GM21390 (cell line): Measurements from ENCODE around the gene LSS.
"Not testable (repeated sequence)": the region's sequence is repeated elsewhere in the genome, so short reads cannot be mapped to it uniquely, and the experiment has no call there.

Experiments
- ATAC-seq: cut with Tn5 transposase; IDR thresholded peaks from one replicate; pipeline ENCODE4 v1.9.1; 2021; ENCODE audit not compliant: unreplicated experiment

LSS gene

DNA sequence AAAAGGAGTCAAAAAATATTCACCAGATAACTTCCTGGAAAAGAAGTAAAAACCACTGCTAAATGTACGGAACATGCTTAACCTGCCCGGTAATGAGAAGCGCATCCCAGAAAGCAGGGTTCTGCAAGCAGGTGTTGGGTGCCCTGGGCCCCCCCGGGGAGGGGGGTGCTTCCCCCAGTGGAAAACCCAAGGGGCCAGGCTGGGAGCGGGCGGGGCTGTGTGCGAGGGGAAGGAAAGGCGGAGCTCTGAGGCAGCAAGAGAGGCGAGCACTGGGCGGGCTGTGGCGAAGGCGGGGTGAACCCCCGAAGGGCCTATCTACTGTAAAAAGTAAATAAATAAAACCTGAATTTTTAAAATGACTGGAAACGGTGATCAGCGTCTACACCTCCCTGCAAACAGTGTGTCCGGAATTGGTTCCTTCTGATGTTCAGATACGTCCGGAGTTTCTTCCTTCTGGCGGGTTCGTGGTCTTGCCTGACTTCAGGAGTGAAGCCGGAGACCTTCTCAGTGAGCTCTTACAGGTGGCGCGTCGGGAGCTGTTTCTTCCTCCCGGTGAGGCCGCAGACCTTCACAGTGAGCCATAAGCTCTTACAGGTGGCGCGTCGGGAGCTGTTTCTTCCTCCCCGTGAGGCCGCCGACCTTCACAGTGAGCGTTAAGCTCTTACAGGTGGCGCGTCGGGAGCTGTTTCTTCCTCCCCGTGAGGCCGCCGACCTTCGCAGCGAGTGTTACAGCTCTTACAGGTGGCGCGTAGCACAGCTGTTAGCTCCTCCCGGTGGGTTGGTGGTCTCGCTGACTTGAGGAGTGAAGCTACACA, 86.6 kb downstream of the LSS start:
- no peak for ATAC-seq

DNA sequence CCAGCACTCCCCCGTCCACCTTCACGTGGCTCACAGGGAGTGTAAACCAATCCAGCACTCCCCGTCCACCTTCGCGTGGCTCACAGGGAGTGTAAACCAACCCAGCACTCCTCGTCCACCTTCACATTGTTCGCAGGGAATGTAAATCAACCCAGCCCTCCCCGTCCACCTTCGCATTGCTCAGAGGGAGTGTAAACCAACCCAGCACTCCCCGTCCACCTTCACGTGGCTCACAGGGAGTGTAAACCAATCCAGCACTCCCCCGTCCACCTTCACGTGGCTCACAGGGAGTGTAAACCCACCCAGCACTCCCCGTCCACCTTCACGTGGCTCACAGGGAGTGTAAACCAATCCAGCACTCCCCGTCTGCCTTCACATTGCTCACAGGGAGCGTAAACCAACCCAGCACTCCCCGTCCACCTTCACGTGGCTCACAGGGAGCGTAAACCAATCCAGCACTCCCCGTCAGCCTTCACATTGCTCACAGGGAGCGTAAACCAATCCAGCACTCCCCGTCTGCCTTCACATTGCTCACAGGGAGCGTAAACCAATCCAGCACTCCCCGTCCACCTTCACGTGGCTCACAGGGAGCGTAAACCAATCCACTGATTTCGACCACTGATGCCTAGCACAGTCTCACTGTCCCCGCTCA, 88.1 kb downstream of the LSS start:
- not testable (repeated sequence) for ATAC-seq

DNA sequence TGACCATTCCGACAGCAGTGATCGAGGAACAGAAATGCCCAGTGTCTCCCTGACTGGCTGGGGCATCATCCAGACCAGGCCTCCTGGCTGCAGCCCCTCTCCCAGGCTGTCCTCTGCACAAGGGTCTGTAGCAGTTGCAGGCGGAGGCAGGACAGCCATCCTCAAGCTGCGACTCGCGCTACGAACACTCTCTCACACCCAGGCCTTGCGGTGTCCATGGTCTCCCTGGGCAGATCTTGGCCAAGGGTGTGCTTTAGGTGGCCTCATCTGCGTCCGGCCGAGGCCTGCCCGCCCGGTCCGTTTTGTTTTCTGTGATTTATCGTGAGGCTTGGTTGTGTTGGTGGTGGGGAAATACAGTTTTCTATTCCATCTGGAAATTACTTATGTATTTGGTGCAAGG, 88.9 kb downstream of the LSS start:
- ATAC-seq, result no peak

DNA sequence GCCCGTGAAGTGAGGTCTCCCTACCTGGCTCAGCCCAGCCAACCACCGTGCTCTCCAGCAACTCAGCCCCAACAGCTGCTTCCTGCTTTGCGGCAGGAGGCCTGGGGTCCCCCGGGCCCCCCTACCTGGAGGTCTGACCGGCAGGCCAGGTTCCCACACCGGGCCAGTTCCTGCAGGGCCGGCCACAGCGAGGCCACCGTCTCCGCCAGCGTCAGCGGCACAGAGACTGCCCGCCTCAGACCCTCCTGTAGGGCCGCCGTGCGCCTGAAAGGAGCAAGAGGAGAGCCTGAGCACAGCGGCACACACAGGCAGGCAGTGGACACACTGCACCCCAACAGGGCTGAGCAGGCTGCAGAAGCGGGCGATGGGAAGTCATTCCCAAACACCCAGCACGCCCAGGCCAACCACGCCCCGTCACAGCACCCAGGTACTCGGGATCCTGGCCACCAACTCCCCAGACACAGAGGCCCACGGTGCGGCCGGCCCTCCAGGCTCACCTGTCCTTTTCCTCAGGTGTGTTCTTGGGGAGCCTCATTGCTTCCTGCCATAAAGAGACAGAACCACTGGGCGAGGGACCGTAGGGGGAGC, 90.1 kb downstream of the LSS start:
- no peak for ATAC-seq
